ENCODE data around the gene PRR14L. TPM values are rescaled to one million over a fixed set of nuclear protein-coding genes. Genes with fewer than 3 reads are reported as not detected.

PRR14L gene
- total and polyA plus RNA-seq, 2 of the 13 experiments (the other 11 are each of a cell fraction or from before 2014, with no cell fraction given) = 6.6 to 16.5 TPM

GRCh38 chr22:31749636-31750364 lies at the start of gene PRR14L (continued):
- TF ChIP-seq, protein P1, sequence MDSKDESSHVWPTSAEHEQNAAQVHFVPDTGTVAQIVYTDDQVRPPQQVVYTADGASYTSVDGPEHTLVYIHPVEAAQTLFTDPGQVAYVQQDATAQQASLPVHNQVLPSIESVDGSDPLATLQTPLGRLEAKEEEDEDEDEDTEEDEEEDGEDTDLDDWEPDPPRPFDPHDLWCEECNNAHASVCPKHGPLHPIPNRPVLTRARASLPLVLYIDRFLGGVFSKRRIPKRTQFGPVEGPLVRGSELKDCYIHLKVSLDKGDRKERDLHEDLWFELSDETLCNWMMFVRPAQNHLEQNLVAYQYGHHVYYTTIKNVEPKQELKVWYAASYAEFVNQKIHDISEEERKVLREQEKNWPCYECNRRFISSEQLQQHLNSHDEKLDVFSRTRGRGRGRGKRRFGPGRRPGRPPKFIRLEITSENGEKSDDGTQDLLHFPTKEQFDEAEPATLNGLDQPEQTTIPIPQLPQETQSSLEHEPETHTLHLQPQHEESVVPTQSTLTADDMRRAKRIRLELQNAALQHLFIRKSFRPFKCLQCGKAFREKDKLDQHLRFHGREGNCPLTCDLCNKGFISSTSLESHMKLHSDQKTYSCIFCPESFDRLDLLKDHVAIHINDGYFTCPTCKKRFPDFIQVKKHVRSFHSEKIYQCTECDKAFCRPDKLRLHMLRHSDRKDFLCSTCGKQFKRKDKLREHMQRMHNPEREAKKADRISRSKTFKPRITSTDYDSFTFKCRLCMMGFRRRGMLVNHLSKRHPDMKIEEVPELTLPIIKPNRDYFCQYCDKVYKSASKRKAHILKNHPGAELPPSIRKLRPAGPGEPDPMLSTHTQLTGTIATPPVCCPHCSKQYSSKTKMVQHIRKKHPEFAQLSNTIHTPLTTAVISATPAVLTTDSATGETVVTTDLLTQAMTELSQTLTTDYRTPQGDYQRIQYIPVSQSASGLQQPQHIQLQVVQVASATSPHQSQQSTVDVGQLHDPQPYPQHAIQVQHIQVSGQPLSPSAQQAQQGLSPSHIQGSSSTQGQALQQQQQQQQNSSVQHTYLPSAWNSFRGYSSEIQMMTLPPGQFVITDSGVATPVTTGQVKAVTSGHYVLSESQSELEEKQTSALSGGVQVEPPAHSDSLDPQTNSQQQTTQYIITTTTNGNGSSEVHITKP (CRISPR knock-in tag; IDR thresholded peaks at IDR 0.05; ENCODE audit: low read depth) = peak; percentile 36; the same call in 1 of the 2 replicates
- peak; percentile 73; the same call in 1 of the 2 replicates for TF ChIP-seq ZNF768 (CRISPR knock-in tag; IDR thresholded peaks at IDR 0.05)
- peak; percentile 29; the same call in 1 of the 2 replicates for TF ChIP-seq ZNF704 (CRISPR knock-in tag; IDR thresholded peaks at IDR 0.05; ENCODE audit: borderline replicate concordance)
- TF ChIP-seq ZNF749 (CRISPR knock-in tag; IDR thresholded peaks at IDR 0.05; ENCODE audit: borderline replicate concordance) = 0 out of 2 replicates have a peak, but pooled peaks have one; percentile 56
- no peak for TF ChIP-seq MAFF (IDR thresholded peaks at IDR 0.05; ENCODE audit: low read depth, low read length)
- TF ChIP-seq, protein P2, sequence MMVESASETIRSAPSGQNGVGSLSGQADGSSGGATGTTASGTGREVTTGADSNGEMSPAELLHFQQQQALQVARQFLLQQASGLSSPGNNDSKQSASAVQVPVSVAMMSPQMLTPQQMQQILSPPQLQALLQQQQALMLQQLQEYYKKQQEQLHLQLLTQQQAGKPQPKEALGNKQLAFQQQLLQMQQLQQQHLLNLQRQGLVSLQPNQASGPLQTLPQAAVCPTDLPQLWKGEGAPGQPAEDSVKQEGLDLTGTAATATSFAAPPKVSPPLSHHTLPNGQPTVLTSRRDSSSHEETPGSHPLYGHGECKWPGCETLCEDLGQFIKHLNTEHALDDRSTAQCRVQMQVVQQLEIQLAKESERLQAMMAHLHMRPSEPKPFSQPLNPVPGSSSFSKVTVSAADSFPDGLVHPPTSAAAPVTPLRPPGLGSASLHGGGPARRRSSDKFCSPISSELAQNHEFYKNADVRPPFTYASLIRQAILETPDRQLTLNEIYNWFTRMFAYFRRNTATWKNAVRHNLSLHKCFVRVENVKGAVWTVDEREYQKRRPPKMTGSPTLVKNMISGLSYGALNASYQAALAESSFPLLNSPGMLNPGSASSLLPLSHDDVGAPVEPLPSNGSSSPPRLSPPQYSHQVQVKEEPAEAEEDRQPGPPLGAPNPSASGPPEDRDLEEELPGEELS (CRISPR knock-in tag; IDR thresholded peaks at IDR 0.05) = peak; percentile 61
- TF ChIP-seq IRF2 (CRISPR knock-in tag; IDR thresholded peaks at IDR 0.05) = peak; percentile 78
- peak; percentile 55; the same call in 1 of the 2 replicates for TF ChIP-seq ZBTB20 (CRISPR knock-in tag; IDR thresholded peaks at IDR 0.05; ENCODE audit: borderline replicate concordance, low read depth)
- TF ChIP-seq ZNF572 (CRISPR knock-in tag; IDR thresholded peaks at IDR 0.05) = no peak
- peak; percentile 26 for TF ChIP-seq RBM39 (IDR thresholded peaks at IDR 0.05; ENCODE audit: low read depth, low read length, poor library complexity, severe bottlenecking)
- TF ChIP-seq ZNF143 (CRISPR knock-in tag; IDR thresholded peaks at IDR 0.05) = no peak
- TF ChIP-seq ZBTB38 (CRISPR knock-in tag; IDR thresholded peaks at IDR 0.05) = peak; percentile 88
- TF ChIP-seq TRIM24 (CRISPR knock-in tag; IDR thresholded peaks at IDR 0.05) = no peak
- peak; percentile 40; the same call in 1 of the 2 replicates for TF ChIP-seq GATA4 (IDR thresholded peaks at IDR 0.05; ENCODE audit: borderline replicate concordance, low read depth)
- TF ChIP-seq TEF (CRISPR knock-in tag; IDR thresholded peaks at IDR 0.05) = no peak
- no peak for TF ChIP-seq ZNF496 (CRISPR knock-in tag; IDR thresholded peaks at IDR 0.05; ENCODE audit: insufficient replicate concordance)
- no peak for TF ChIP-seq EHMT2 (IDR thresholded peaks at IDR 0.05; ENCODE audit: borderline replicate concordance, low read depth, low read length)
- peak; percentile 87 for TF ChIP-seq ZBTB25 (CRISPR knock-in tag; IDR thresholded peaks at IDR 0.05)
- no peak for TF ChIP-seq NFE2L2 (IDR thresholded peaks at IDR 0.05; ENCODE audit: low read length)
- TF ChIP-seq EEA1 (CRISPR knock-in tag; IDR thresholded peaks at IDR 0.05; ENCODE audit: borderline replicate concordance) = peak; percentile 83; the same call in 1 of the 2 replicates

Measured in HepG2 (cell line).